NCI-H69 (cell line): Measurements from ENCODE around the gene PRPF18.

Experiments
- DNase-seq: peaks from one replicate; lab custom pipeline; 2025; lab: John Stamatoyannopoulos, UW

The PRPF18 gene

GRCh38 chr10:13604357-13605040 lies 17.7 kb downstream of the PRPF18 start:
- no peak for DNase-seq

- DNase-seq = no peak
These were observed 21.6 kb downstream of the PRPF18 start for GRCh38 chr10:13608246-13608853.

GRCh38 chr10:13612654-13613373 lies 26.0 kb downstream of the PRPF18 start:
- no peak for DNase-seq

GRCh38 chr10:13613519-13613918 lies 26.8 kb downstream of the PRPF18 start:
- peak; percentile 9 for DNase-seq

- no peak for DNase-seq
These were observed 28.0 kb downstream of the PRPF18 start for GRCh38 chr10:13614530-13615332.

- peak; percentile 3 for DNase-seq
These were observed 29.0 kb downstream of the PRPF18 start for GRCh38 chr10:13615650-13616300.

- DNase-seq = no peak
These were observed 30.4 kb downstream of the PRPF18 start for GRCh38 chr10:13617116-13617515.

- no peak for DNase-seq
These were observed 35.2 kb downstream of the PRPF18 start for GRCh38 chr10:13621931-13622330.

GRCh38 chr10:13624630-13625029 lies 37.9 kb downstream of the PRPF18 start:
- no peak for DNase-seq

- DNase-seq = no peak
These were observed 40.9 kb downstream of the PRPF18 start for GRCh38 chr10:13627459-13628310.

- DNase-seq = no peak
These were observed 41.9 kb downstream of the PRPF18 start for GRCh38 chr10:13628661-13629060.

- DNase-seq = no peak
These were observed 42.4 kb downstream of the PRPF18 start for GRCh38 chr10:13629116-13629515.

- DNase-seq = no peak
These were observed 43.5 kb downstream of the PRPF18 start for GRCh38 chr10:13630231-13630630.

- DNase-seq = no peak
These were observed 44.8 kb downstream of the PRPF18 start for GRCh38 chr10:13631594-13631993.

- no peak for DNase-seq
These were observed 45.7 kb downstream of the PRPF18 start for GRCh38 chr10:13632440-13632839.

GRCh38 chr10:13632884-13633440 lies 46.2 kb downstream of the PRPF18 start:
- DNase-seq = no peak

- DNase-seq = peak; percentile 10
These were observed 46.9 kb downstream of the PRPF18 start for GRCh38 chr10:13633689-13634088.

- DNase-seq = no peak
These were observed 47.4 kb downstream of the PRPF18 start for GRCh38 chr10:13634207-13634606.

GRCh38 chr10:13636776-13637175 lies 50.0 kb downstream of the PRPF18 start:
- no peak for DNase-seq

GRCh38 chr10:13637303-13637856 lies 50.6 kb downstream of the PRPF18 start:
- DNase-seq = peak; percentile 26
